HG03039 (cell line): ENCODE results near the gene HPSE2.
"Not testable (repeated sequence)": the region's sequence is repeated elsewhere in the genome, so short reads cannot be mapped to it uniquely, and the experiment has no call there.

Source experiments
- ATAC-seq: cut with Tn5 transposase; IDR thresholded peaks from one replicate; pipeline ENCODE4 v1.9.1; 2021; ENCODE audit warnings: mild to moderate bottlenecking, moderate library complexity; ENCODE audit not compliant: unreplicated experiment

HPSE2 gene

DNA sequence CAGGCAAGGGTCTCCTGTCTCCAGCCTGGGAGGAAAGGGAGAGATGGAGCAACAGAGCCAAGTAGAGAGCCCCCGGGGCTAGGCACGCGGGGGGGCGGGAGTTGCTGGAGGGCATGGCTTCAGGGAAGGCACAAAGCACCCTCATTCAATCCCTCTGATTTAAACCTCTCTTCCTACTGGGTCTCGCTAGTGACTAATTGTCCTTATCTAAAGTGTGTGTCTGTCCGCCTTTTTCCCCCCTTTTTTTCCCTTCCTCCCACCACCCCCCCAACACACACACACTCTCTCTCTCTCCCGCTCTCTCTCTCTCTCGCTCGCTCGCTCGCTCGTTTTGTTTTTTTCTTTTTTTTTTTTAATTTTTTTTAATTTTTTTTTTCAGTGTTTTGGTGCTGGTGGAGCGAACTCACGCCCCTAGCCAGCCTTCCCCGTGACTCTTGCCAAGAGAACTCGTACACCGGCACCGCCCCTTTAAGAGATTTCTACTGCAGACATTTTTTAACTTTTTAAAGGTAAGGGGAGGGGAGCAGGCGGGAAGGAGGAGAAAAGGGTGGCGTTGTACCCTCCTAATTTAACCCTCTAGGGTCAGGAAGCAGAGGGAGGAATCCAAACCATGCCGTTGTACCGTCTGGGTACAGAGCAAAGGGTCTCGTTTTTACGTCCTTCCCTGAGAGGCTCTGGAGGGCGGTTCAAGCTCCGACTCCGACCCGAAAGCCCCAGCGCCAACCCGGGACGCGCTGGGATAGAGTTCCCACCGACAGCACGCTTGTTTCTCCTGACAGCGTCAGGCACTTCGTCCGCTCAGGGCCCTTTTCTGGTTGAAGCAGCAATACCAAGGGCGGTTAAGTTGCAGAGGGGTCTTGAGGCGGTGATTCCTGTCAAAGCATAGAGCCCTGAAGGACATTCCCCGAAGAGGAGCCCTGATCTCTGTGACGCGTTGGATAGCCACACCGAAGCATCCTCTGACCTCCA lies at the start of gene HPSE2:
Gene HPSE2, minus strand, starts transcription at position 195 of the 969 bp plus-strand sequence.
- no peak for ATAC-seq

DNA sequence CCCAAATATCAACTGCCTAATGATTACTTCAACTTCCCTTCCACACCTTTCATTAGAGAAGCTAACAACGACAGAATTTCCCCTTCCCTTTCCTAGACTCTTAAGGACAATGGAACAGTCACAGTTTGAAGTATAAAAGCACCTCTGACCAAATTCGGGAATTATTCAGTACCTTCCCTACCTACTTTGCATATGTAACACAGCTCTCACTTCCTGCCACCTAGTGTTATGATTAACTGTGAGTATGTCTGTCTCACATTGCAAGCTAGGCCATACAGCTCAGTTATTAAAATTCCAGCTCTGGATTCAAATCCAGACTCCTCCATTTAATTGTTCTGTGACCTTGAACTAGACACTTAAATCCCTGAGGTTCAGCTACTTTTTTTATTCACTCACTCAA lies 44.8 kb upstream of the HPSE2 start:
- ATAC-seq, result peak; percentile 83

GRCh38 chr10:99279626-99280111 lies 44.0 kb upstream of the HPSE2 start:
- ATAC-seq, result no peak

- ATAC-seq, result no peak
Measured at GRCh38 chr10:99276848-99277486, 41.3 kb upstream of the HPSE2 start.

GRCh38 chr10:99266383-99266782 lies 30.7 kb upstream of the HPSE2 start:
- no peak for ATAC-seq

DNA sequence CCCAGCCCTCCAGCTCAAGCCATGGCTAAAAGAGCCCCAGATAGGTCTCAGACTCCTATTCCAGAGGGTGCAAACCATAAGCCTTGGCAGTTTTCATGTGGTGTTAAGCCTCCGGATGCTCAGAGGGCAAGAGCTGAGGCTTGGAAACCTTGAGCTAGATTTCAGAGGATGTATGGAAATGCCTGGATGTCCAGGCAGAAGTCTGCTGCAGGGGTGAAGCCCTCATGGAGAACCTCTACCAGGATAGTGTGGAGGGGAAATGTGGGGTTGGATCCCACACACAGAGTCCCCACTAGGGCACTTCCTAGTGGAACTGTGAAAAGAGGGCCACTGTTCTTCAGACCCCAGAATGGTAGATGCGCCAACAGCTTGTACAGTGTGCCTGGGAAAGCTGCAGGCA lies 13.2 kb upstream of the HPSE2 start:
- ATAC-seq, result no peak

GRCh38 chr10:99247893-99248292 lies 12.2 kb upstream of the HPSE2 start:
- ATAC-seq, result not testable (repeated sequence)

- no peak for ATAC-seq
Measured at GRCh38 chr10:99236627-99237309, 1.1 kb upstream of the HPSE2 start.

GRCh38 chr10:99234791-99235657 lies 628 bp downstream of the HPSE2 start:
- ATAC-seq, result no peak

DNA sequence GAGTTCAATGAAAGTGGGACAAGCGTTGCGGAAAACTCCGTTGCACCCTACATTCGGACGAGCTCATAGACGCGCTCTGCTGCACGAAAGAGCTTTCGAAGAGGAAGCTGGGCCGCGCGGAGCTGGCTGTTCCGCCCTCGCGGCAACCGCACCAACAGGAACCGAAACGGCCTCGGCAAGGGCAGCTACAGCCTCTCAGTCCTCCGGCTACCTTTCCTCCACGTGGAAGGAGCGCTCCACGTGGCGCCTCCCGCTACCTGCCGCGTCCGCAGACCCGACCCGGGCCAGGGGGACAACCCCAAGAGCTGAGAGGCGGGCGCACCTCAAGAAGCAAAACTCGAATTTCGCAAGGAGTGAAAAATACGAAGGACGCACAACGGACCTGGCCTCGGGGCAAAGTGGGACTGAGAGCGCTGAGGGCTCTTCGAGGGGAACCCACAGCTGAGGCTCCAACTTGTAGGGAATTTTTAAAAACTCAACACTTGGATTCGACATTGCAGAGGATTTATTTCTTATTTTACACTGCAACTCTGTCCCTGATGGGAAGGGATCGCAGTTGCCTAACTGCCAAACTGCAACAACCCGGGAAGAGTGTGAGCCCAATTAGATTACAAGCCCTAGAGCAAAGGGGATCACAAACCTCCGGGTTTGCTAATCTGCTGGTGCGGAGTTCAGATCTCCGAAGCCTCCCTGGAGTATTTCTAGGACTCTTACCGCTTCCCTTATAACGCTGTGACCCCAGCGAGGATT lies 1.4 kb downstream of the HPSE2 start:
- peak; percentile 96 for ATAC-seq

DNA sequence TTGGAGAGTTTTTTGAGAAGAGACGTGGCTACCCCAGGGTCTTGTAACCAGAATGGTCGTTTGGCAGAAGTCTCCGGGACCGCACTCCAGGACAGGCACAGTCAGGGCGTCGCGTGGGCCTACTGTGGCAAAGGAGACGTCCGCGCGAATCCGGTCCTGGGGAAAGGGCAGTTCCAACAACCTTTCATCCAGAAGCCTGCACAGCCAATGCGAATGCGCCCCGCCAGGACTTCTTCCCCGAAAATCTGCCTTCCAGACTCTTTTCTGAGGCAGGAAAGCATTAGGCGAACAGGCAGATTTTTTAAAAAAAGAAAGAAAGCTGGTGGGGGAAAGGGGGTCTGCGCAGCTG lies 2.0 kb downstream of the HPSE2 start:
- no peak for ATAC-seq

DNA sequence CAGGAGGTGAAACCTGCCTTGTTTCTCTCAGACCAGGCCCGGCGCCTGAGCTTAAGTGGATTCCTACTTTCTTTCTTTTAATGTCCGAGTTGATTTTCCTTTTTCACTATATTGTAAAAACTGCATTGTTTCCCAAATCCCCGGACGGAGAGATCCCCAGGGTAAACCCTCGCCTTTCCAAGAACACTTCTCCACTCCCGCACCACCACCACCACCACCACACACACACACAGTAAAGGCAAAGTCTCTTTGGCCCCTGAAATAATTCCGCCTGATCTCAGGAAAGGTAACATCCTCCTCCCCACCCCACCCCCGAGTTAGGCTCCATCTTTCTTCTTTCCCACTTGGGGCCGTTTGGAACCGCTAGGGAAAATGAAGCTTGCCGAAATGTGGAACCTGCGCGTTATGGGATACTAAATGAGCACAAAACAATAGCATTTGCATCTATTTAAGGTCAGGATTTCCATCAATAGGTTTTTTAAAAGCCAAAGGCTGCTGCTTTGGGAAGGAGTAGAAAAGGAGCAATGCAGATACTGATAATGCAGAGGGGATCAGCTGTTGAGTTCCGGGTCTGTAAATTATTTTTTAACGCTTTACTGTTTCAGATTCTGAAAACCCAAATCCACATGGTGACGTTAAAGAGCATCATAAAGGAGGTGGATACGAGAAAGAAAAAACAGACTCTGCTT lies 2.5 kb downstream of the HPSE2 start:
- no peak for ATAC-seq

- ATAC-seq, result no peak
Measured at GRCh38 chr10:99232360-99232999, 3.2 kb downstream of the HPSE2 start.

DNA sequence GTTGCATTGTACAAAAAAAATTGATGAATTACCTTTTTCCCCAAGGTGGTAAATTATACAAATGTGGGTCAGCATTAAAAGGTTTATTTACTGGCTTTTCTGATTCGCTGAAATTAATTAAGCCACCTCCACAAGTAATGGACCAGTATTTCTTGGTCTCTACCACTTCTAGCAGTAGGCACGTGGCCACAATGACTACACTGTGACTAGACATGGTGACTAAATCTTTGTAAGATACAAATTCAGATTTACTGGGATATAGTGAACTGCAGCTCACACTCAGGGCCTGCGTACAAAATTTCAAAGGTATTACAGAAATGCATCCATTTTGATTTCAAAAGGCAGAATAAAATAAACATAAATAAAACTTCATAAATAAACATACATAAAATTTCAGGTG lies 10.9 kb downstream of the HPSE2 start:
- no peak for ATAC-seq

GRCh38 chr10:99207340-99207739 lies 28.3 kb downstream of the HPSE2 start:
- ATAC-seq, result no peak

GRCh38 chr10:99203310-99203709 lies 32.3 kb downstream of the HPSE2 start:
- ATAC-seq, result no peak

DNA sequence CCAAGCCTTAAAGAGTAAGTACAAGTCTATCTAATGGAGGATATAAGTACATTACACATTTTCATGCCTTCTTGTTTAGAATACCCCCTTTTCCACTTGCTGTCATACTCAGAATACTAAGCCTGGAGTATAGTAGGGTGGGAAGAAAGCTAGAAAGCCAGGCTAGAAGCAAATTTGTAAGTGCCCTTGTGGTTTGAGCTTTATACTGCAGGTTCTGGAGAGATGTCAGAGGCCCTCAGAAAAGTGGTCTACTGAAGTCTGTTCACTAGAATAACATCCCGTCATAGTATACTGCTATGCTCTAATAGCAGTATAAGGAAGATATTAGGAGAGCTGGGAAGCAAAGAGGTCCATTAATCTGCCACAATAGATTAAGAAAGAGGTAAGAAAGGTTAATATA lies 62.7 kb downstream of the HPSE2 start:
- no peak for ATAC-seq

- ATAC-seq, result no peak
Measured at GRCh38 chr10:99172128-99172738, 63.4 kb downstream of the HPSE2 start.
